HepG2 (cell line): ENCODE measurements around the gene EIF5A2. TPM values are rescaled to one million over a fixed set of nuclear protein-coding genes. Genes with fewer than 3 reads are reported as not detected.
A peak's percentile ranks its signal among the peaks of the same experiment; 100 is the strongest.

Experiments used
- AHR ChIP-seq: IDR thresholded peaks from 2 replicates; pipeline ENCODE4 v1.6.1; 2018; ENCODE audit warnings: missing genetic modification reagents, missing compliant biosample characterization
- ATF7 ChIP-seq, 2 experiments: fragments of 450-650 bp in 1 of 2; sonication (generic) in 1 of 2; formaldehyde crosslinking in 1 of 2; IDR thresholded peaks; 2 replicates each; pipeline versions ENCODE4 v1.4.0 to v1.6.1; 2016 to 2020; ENCODE audit warnings: antibody characterized with exemption in 1 of 2, mild to moderate bottlenecking in 1 of 2, missing genetic modification reagents in 1 of 2
- DPF2 ChIP-seq: sonication (generic); formaldehyde crosslinking; IDR thresholded peaks from 2 replicates; pipeline ENCODE4 v1.4.0; 2020; ENCODE audit warnings: mild to moderate bottlenecking, low read depth, missing genetic modification reagents, borderline replicate concordance
- IKZF1 ChIP-seq: fragments of 450-650 bp; IDR thresholded peaks from 2 replicates; pipeline ENCODE4 v1.7.1; 2016
- KDM1A ChIP-seq: IDR thresholded peaks from 2 replicates; pipeline ENCODE4 v1.6.1; 2016; ENCODE audit warnings: missing compliant biosample characterization
- KDM3A ChIP-seq: IDR thresholded peaks from 2 replicates; pipeline ENCODE4 v1.6.1; 2018; ENCODE audit warnings: low read depth, missing compliant biosample characterization
- MATR3 ChIP-seq: sonication (generic); formaldehyde crosslinking; IDR thresholded peaks from 2 replicates; pipeline ENCODE4 v1.4.0; 2020; ENCODE audit warnings: missing genetic modification reagents
- MXI1 ChIP-seq: IDR thresholded peaks from 3 replicates; pipeline ENCODE4 v1.6.1; 2012; ENCODE audit warnings: low read depth, low read length, inconsistent platforms, borderline replicate concordance
- ONECUT2 ChIP-seq: sonication (generic); formaldehyde crosslinking; IDR thresholded peaks from 2 replicates; pipeline ENCODE4 v1.4.0; 2020; ENCODE audit warnings: missing genetic modification reagents
- PTBP1 ChIP-seq: fragments of 200-400 bp; formaldehyde crosslinking; IDR thresholded peaks from 2 replicates; pipeline ENCODE4 v1.6.1; 2018; ENCODE audit warnings: low read length, low read depth; ENCODE audit not compliant: poor library complexity, severe bottlenecking
- RBAK ChIP-seq: sonication (generic); formaldehyde crosslinking; IDR thresholded peaks from 2 replicates; pipeline ENCODE4 v1.5.1; 2020; ENCODE audit warnings: mild to moderate bottlenecking, missing genetic modification reagents
- SP5 ChIP-seq: IDR thresholded peaks from 2 replicates; pipeline ENCODE4 v1.6.1; 2016; ENCODE audit warnings: low read depth, borderline replicate concordance
- TCF12 ChIP-seq, 2 experiments: fragments of 450-650 bp in 1 of 2; sonication (generic) in 1 of 2; formaldehyde crosslinking in 1 of 2; IDR thresholded peaks; 2 replicates each; pipeline versions ENCODE4 v1.6.1 to v1.8.0; 2017 to 2022; ENCODE audit warnings: antibody characterized with exemption in 1 of 2, mild to moderate bottlenecking in 1 of 2, missing genetic modification reagents in 1 of 2, moderate library complexity in 1 of 2
- THAP11 ChIP-seq: IDR thresholded peaks from 2 replicates; pipeline ENCODE4 v1.6.1; 2016; ENCODE audit warnings: missing biosample characterization, missing genetic modification reagents
- ZBTB38 ChIP-seq: sonication (generic); formaldehyde crosslinking; IDR thresholded peaks from 2 replicates; pipeline ENCODE4 v1.5.1; 2020; ENCODE audit warnings: mild to moderate bottlenecking, missing genetic modification reagents
- ZFYVE20 ChIP-seq: sonication (generic); formaldehyde crosslinking; IDR thresholded peaks from 2 replicates; pipeline ENCODE4 v1.8.0; 2023; ENCODE audit warnings: low read depth, mild to moderate bottlenecking, moderate library complexity, missing genetic modification reagents, borderline replicate concordance
- ZNF451 ChIP-seq: sonication (generic); formaldehyde crosslinking; IDR thresholded peaks from 2 replicates; pipeline ENCODE4 v1.5.0; 2020; ENCODE audit warnings: mild to moderate bottlenecking, missing genetic modification reagents
- ZNF564 ChIP-seq: sonication (generic); formaldehyde crosslinking; IDR thresholded peaks from 2 replicates; pipeline ENCODE4 v1.8.1; 2023; ENCODE audit warnings: mild to moderate bottlenecking, missing genetic modification reagents
- ZNF891 ChIP-seq: sonication (generic); formaldehyde crosslinking; IDR thresholded peaks from 2 replicates; pipeline ENCODE4 v1.5.0; 2020; ENCODE audit warnings: mild to moderate bottlenecking, missing genetic modification reagents
- polyA plus RNA-seq, 8 experiments: library from polyadenylated mRNA; depleted of rRNA in 3 of 8; stranded (reverse) in 7 of 8; unstranded in 1 of 8; fragments of >200 nt; fragmentation: Illumina TruSeq in 4 of 8; extraction: Trizol in 4 of 8; gene quantifications; 2 replicates each; pipeline versions ENCODE4 v1.2.1 to v1.2.3, GENCODE V29; 2011 to 2016; ENCODE audit warnings: low read depth in 4 of 8, missing spikeins in 1 of 8, mixed read lengths in 1 of 8; ENCODE audit not compliant: insufficient read depth in 1 of 8
- total RNA-seq, 5 experiments: library from RNA; depleted of rRNA; stranded (reverse); fragments of >200 nt; fragmentation: Illumina TruSeq; extraction: Trizol; gene quantifications; 2 replicates each; pipeline ENCODE4 v1.2.3, GENCODE V29; 2016; ENCODE audit warnings: low read depth in 1 of 5
- TF ChIP-seq, protein P1 (sequence below): sonication (generic); formaldehyde crosslinking; IDR thresholded peaks from 2 replicates; pipeline ENCODE4 v1.9.0; 2021; ENCODE audit warnings: missing genetic modification reagents, borderline replicate concordance
- TF ChIP-seq, protein P2 (sequence below): sonication (generic); formaldehyde crosslinking; IDR thresholded peaks from 2 replicates; pipeline ENCODE4 v1.5.1; 2020; ENCODE audit warnings: mild to moderate bottlenecking, missing genetic modification reagents, borderline replicate concordance
- TF ChIP-seq, protein P3 (sequence below): sonication (generic); formaldehyde crosslinking; IDR thresholded peaks from 2 replicates; pipeline ENCODE4 v1.5.1; 2020; ENCODE audit warnings: mild to moderate bottlenecking, missing genetic modification reagents, moderate library complexity

Gene EIF5A2
- total and polyA plus RNA-seq, 2 of the 13 experiments (the other 11 are each of a cell fraction or from before 2014, with no cell fraction given), result 3.5 to 9.4 TPM

DNA sequence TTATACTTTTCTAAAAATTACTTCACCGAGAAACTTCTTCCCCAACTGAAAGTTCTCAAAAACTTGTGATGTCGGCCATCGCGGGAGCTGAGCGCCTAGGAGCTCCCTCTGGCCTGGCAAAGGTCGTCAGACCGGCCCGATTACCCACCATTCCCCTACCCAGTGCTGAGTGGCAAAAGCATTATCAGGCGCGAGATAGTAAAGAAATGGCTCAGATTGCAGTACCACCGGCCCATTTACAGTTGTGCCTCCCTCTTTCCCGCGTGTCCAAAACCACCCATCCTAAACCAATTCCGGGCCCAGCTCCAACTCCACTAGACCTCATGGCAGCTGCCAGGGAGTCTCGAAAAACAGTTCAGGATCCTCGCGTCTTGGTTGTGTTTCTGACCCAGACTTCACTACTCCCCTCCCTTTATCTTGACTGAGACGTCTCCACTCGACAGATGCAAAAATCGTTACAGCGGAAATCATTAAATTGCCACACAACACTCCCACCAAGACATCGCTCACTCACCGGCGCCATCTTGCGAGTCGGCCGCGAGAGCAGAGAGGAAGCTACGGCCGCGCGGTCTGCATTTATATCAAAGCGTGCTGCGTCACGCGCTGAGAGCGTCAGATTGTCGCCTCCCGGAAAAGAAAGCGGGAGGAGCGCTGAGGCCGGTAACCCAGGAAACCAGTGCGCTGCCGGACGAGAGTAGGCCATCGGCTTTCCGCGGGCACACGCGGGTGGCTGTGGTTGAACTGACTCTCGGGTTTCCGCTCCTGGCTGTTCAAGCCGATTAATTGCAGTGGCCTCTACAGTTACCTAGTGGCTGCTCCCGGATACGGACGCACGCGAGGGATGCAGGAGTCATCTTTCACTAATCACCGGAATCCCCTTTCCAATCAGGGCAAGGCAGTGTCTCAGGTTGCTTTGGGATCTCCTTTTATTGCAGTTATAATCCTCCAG, 38.5 kb downstream of the EIF5A2 start, which contains the start of gene RPL22L1 (continued):
- TF ChIP-seq, protein P1, sequence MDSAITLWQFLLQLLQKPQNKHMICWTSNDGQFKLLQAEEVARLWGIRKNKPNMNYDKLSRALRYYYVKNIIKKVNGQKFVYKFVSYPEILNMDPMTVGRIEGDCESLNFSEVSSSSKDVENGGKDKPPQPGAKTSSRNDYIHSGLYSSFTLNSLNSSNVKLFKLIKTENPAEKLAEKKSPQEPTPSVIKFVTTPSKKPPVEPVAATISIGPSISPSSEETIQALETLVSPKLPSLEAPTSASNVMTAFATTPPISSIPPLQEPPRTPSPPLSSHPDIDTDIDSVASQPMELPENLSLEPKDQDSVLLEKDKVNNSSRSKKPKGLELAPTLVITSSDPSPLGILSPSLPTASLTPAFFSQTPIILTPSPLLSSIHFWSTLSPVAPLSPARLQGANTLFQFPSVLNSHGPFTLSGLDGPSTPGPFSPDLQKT (CRISPR knock-in tag), result no peak
- TF ChIP-seq, protein P2, sequence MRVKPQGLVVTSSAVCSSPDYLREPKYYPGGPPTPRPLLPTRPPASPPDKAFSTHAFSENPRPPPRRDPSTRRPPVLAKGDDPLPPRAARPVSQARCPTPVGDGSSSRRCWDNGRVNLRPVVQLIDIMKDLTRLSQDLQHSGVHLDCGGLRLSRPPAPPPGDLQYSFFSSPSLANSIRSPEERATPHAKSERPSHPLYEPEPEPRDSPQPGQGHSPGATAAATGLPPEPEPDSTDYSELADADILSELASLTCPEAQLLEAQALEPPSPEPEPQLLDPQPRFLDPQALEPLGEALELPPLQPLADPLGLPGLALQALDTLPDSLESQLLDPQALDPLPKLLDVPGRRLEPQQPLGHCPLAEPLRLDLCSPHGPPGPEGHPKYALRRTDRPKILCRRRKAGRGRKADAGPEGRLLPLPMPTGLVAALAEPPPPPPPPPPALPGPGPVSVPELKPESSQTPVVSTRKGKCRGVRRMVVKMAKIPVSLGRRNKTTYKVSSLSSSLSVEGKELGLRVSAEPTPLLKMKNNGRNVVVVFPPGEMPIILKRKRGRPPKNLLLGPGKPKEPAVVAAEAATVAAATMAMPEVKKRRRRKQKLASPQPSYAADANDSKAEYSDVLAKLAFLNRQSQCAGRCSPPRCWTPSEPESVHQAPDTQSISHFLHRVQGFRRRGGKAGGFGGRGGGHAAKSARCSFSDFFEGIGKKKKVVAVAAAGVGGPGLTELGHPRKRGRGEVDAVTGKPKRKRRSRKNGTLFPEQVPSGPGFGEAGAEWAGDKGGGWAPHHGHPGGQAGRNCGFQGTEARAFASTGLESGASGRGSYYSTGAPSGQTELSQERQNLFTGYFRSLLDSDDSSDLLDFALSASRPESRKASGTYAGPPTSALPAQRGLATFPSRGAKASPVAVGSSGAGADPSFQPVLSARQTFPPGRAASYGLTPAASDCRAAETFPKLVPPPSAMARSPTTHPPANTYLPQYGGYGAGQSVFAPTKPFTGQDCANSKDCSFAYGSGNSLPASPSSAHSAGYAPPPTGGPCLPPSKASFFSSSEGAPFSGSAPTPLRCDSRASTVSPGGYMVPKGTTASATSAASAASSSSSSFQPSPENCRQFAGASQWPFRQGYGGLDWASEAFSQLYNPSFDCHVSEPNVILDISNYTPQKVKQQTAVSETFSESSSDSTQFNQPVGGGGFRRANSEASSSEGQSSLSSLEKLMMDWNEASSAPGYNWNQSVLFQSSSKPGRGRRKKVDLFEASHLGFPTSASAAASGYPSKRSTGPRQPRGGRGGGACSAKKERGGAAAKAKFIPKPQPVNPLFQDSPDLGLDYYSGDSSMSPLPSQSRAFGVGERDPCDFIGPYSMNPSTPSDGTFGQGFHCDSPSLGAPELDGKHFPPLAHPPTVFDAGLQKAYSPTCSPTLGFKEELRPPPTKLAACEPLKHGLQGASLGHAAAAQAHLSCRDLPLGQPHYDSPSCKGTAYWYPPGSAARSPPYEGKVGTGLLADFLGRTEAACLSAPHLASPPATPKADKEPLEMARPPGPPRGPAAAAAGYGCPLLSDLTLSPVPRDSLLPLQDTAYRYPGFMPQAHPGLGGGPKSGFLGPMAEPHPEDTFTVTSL, result no peak
- TF ChIP-seq, protein P3, sequence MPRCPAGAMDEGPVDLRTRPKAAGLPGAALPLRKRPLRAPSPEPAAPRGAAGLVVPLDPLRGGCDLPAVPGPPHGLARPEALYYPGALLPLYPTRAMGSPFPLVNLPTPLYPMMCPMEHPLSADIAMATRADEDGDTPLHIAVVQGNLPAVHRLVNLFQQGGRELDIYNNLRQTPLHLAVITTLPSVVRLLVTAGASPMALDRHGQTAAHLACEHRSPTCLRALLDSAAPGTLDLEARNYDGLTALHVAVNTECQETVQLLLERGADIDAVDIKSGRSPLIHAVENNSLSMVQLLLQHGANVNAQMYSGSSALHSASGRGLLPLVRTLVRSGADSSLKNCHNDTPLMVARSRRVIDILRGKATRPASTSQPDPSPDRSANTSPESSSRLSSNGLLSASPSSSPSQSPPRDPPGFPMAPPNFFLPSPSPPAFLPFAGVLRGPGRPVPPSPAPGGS (CRISPR knock-in tag), result no peak
- no peak for TF ChIP-seq KDM1A (CRISPR knock-in tag)
- TF ChIP-seq ZNF564 (CRISPR knock-in tag), result no peak
- TF ChIP-seq SP5 (CRISPR knock-in tag), result peak; percentile 53; the same call in 1 of the 2 replicates
- no peak for TF ChIP-seq ZFYVE20 (CRISPR knock-in tag)
- peak; percentile 86 for TF ChIP-seq ZBTB38 (CRISPR knock-in tag)
- no peak for TF ChIP-seq ATF7 (IDR thresholded peaks at IDR 0.05)
- peak; percentile 65; the same call in 1 of the 2 replicates for TF ChIP-seq ATF7 (CRISPR knock-in tag; IDR thresholded peaks at IDR 0.05)
- TF ChIP-seq RBAK (CRISPR knock-in tag), result no peak
- no peak for TF ChIP-seq KDM3A (CRISPR knock-in tag)
- TF ChIP-seq MXI1, result peak; percentile 93; the same call in 2 of the 3 replicates
- TF ChIP-seq AHR (CRISPR knock-in tag), result peak; percentile 86; the same call in 1 of the 2 replicates
- TF ChIP-seq ZNF451, result no peak
- TF ChIP-seq IKZF1, result no peak
- TF ChIP-seq THAP11 (CRISPR knock-in tag), result peak; percentile 83
- no peak for TF ChIP-seq TCF12 (IDR thresholded peaks at IDR 0.05)
- TF ChIP-seq TCF12 (CRISPR knock-in tag; IDR thresholded peaks at IDR 0.05), result 0 out of 2 replicates have a peak, but pooled peaks have one; percentile 43
- TF ChIP-seq ONECUT2 (CRISPR knock-in tag), result no peak; the same call in 1 of the 2 replicates
- no peak for TF ChIP-seq MATR3 (CRISPR knock-in tag)
- TF ChIP-seq PTBP1, result no peak
- TF ChIP-seq ZNF891 (CRISPR knock-in tag), result peak; percentile 88; the same call in 1 of the 2 replicates
- no peak for TF ChIP-seq DPF2 (CRISPR knock-in tag)
